Left ventricle myocardium inferior (tissue), 1 donor: ENCODE data around the gene RBM4. TPM values are rescaled to one million over a fixed set of nuclear protein-coding genes. Genes with fewer than 3 reads are reported as not detected.

Source experiments
- DNase-seq: peaks from one replicate; pipeline ENCODE4 v3.0.0-alpha.2; 2020
- H3K27ac ChIP-seq: fragments of 200-600 bp; replicated peaks from 2 replicates; pipeline ENCODE4 v1.8.0; 2021
- H3K27me3 ChIP-seq: fragments of 200-600 bp; 2 replicates; pipeline ENCODE4 v1.8.0; 2021; ENCODE audit warnings: low read depth
- H3K36me3 ChIP-seq: fragments of 200-600 bp; 2 replicates; pipeline ENCODE4 v1.8.0; 2021
- H3K4me1 ChIP-seq: fragments of 200-600 bp; 2 replicates; pipeline ENCODE4 v1.8.0; 2021
- H3K4me3 ChIP-seq: fragments of 200-600 bp; 2 replicates; pipeline ENCODE4 v1.8.0; 2021; ENCODE audit warnings: mild to moderate bottlenecking, moderate library complexity
- H3K9me3 ChIP-seq: fragments of 200-600 bp; replicated peaks from 2 replicates; pipeline ENCODE4 v1.8.0; 2021
- intact Hi-C: fragments of 100-400 bp; cut with micrococcal nuclease; formaldehyde crosslinking; loops from one replicate; pipeline ENCODE4 v1.11.0; 2022
- total RNA-seq: library from RNA; stranded (reverse); fragmentation: NEBNext Ultra II Directional; extraction: Animal tissue kit (Norgen Biotek cat#: 25700); gene quantifications from one replicate; pipeline ENCODE4 v1.2.1, GENCODE V29; 2021
- TF ChIP-seq, protein P1 (sequence below): fragments of 200-600 bp; IDR thresholded peaks from 2 replicates; pipeline ENCODE4 v1.8.0; 2021; ENCODE audit warnings: antibody characterized with exemption, mild to moderate bottlenecking, borderline replicate concordance
- donor health status: DM: no; HTN: yes; CAD: no; lungs with severe emphysema.

The RBM4 gene
- total RNA-seq, 1 donor from 2014 or later, result 57.1 TPM

DNA sequence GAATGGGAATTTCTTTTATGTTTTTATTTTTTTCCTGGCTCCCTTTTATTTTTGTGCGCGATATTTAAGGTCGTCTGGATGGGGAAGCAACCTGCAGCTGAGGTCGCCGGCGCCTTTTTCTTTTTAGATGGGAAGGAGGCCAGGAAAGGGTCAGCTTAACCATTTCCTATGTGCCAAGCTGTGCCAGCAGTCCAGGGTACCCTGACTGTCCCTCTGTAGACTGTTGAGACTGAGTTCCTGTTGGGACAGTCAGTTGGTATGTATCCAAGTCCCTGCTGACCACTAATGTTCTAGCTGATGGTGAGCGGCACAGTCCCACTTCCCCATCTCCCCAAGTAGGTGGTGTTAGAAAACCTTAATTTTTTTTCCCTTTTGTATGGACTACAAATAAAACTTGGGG lies 11.6 kb upstream of the RBM4 start:
- TF ChIP-seq, protein P1, sequence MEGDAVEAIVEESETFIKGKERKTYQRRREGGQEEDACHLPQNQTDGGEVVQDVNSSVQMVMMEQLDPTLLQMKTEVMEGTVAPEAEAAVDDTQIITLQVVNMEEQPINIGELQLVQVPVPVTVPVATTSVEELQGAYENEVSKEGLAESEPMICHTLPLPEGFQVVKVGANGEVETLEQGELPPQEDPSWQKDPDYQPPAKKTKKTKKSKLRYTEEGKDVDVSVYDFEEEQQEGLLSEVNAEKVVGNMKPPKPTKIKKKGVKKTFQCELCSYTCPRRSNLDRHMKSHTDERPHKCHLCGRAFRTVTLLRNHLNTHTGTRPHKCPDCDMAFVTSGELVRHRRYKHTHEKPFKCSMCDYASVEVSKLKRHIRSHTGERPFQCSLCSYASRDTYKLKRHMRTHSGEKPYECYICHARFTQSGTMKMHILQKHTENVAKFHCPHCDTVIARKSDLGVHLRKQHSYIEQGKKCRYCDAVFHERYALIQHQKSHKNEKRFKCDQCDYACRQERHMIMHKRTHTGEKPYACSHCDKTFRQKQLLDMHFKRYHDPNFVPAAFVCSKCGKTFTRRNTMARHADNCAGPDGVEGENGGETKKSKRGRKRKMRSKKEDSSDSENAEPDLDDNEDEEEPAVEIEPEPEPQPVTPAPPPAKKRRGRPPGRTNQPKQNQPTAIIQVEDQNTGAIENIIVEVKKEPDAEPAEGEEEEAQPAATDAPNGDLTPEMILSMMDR, result no peak
- Histone ChIP-seq H3K4me3 (no peak overlapping the region), H3K36me3 (peaks cover 70% of the 10 kb centered on the region), H3K27me3 (no peaks in the 10 kb centered on the region), H3K4me1 (peaks cover 64% of the 10 kb centered on the region), H3K9me3 (no peaks in the 10 kb centered on the region), H3K27ac (no peak overlapping the region)
- no peak for DNase-seq
- intact Hi-C loops, result no loop called here

GRCh38 chr11:66628061-66628603 lies 10.4 kb upstream of the RBM4 start:
- Histone ChIP-seq H3K4me1 (peaks cover 59% of the 10 kb centered on the region), H3K27ac (no peak overlapping the region), H3K9me3 (no peaks in the 10 kb centered on the region), H3K4me3 (no peak overlapping the region), H3K36me3 (peaks cover 69% of the 10 kb centered on the region), H3K27me3 (no peaks in the 10 kb centered on the region)
- TF ChIP-seq, protein P1, result no peak
- intact Hi-C loops, result no loop called here
- no peak for DNase-seq

DNA sequence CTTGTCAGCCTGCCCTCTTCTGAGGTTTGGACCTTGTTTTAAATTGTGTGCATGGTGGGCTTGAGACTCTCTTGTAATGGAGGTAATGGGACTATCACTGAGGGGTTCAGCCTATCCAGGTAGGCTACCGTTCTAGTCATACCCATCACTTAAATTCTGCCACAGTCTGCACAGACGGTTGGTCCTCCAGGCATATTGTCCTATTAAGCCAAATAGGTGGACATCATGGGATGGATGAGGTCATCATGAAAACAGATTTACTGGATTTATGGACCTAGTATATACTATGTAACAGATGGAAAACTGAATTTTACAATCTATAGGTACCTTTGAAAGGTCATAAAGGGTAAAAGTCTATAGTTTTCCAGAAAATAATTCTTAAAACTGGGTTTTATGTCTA lies 9.1 kb upstream of the RBM4 start:
- peaks cover 49% of the 10 kb centered on the region for H3K4me1 ChIP-seq

DNA sequence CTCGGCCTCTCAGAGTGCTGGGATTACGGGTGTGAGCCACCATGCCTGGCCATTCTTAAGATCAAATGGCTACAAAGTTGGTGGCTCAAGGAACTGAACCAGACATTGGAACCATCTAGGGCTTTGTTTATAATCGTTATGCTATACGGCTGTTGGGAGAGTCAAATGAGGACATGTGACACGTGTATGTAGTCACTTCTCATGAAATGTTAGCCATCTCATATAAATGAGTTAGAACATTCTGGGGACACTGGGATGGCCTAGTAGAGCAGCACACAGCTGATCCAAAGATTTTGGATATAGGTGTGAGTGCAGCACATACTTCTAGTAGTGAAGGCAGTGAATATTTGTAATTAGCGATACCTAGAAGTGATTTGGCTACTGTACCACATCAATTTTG lies 6.6 kb upstream of the RBM4 start:
- DNase-seq, result no peak

More for the DNA sequence above, 9.1 kb upstream of the RBM4 start:
- intact Hi-C loops, result no loop called here
- H3K27ac ChIP-seq, result no peak overlapping the region
- no peak overlapping the region for H3K4me3 ChIP-seq
- no peaks in the 10 kb centered on the region for H3K9me3 ChIP-seq
- DNase-seq, result no peak
- TF ChIP-seq, protein P1, result no peak
- H3K36me3 ChIP-seq, result peaks cover 63% of the 10 kb centered on the region
- H3K27me3 ChIP-seq, result no peaks in the 10 kb centered on the region

DNA sequence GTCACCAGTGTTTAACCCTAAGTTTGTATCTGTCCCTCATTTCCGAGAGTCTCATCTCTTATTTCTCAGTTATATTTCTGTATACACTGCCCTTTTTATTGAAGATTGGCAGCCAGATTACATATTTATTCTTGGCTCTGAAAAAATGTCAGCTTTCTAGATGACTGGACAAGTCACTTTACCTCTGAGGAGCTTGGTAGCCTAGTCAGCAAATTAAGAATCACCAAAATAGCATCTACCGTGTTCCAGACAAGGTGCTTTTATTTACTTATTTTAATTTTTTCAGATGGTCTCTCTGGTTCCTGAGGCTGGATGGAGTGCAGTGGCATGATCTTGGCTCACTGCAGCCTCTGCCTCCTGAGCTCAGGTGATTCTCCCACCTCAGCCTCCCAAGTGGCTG lies 5.6 kb upstream of the RBM4 start:
- Histone ChIP-seq H3K27ac (no peak overlapping the region), H3K4me3 (no peak overlapping the region), H3K4me1 (peaks cover 36% of the 10 kb centered on the region), H3K9me3 (no peaks in the 10 kb centered on the region), H3K36me3 (peaks cover 27% of the 10 kb centered on the region), H3K27me3 (no peaks in the 10 kb centered on the region)
- TF ChIP-seq, protein P1, result no peak
- intact Hi-C loops, result no loop called here
- DNase-seq, result no peak

More for the DNA sequence above, 6.6 kb upstream of the RBM4 start:
- Histone ChIP-seq H3K4me3 (no peak overlapping the region), H3K27ac (no peak overlapping the region), H3K4me1 (peaks cover 36% of the 10 kb centered on the region), H3K27me3 (no peaks in the 10 kb centered on the region), H3K36me3 (peaks cover 38% of the 10 kb centered on the region), H3K9me3 (no peaks in the 10 kb centered on the region)
- intact Hi-C loops, result no loop called here
- TF ChIP-seq, protein P1, result no peak
